DOHH2 (cell line): ENCODE data around the gene GABPB2.

Experiments used
- CTCF ChIP-seq: fragments of 200-600 bp; sonication (generic); IDR thresholded peaks from one replicate; pipeline ENCODE4 v1.5.1; 2014; ENCODE audit warnings: antibody characterized with exemption, mild to moderate bottlenecking, low read depth, low read length; ENCODE audit not compliant: poor library complexity, severe bottlenecking
- EZH2phosphoT487 ChIP-seq: fragments of 200-600 bp; sonication (generic); IDR thresholded peaks from 2 replicates; pipeline ENCODE4 v1.6.1; 2017; ENCODE audit warnings: borderline replicate concordance, mild to moderate bottlenecking, antibody characterized with exemption, low read length, moderate library complexity, mixed read lengths

- TF ChIP-seq CTCF (no peak), EZH2phosphoT487 (no peak)
Observed at GRCh38 chr1:151043163-151043562, 27.4 kb upstream of the GABPB2 start.
